Mesenteric fat pad (tissue), 1 donor: Measurements from ENCODE around the gene CTSC. TPM values are rescaled to one million over a fixed set of nuclear protein-coding genes. Genes with fewer than 3 reads are reported as not detected.

Experiments
- DNase-seq: peaks from one replicate; pipeline ENCODE4 v3.0.0-alpha.2; 2020; ENCODE audit warnings: low spot score
- total RNA-seq: library from RNA; stranded (reverse); fragmentation: NEBNext Ultra II Directional; extraction: Animal tissue kit (Norgen Biotek cat#: 25700); gene quantifications from one replicate; pipeline ENCODE4 v1.2.1, GENCODE V29; 2021
- donor health status: DM: yes; HTN: yes; CAD: no.

Gene CTSC
- total RNA-seq, 1 donor from 2014 or later: 265 TPM

DNA sequence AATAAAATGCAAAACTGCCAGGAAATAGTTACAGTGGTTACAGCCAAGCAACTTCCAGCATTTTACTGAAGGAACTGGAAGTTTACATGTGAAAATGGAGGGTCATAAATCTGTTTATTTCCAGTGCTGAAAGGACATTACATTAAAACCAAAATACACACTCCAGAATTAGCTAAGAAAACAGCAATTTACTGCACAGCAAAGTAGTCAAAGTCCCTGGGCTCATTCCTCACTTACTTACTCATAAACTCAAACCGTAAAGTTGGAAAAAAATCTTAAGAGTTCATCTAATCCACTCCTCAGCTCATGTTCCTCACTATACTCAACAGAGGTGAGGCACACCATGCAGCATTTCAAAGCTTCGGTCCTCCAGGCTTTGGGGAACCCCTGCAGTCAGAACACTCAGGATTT, 17.4 kb downstream of the CTSC start:
- no peak for DNase-seq

- no peak for DNase-seq
These were observed 19.5 kb downstream of the CTSC start for GRCh38 chr11:88318017-88318416.

- DNase-seq: no peak
These were observed 20.0 kb downstream of the CTSC start for GRCh38 chr11:88317536-88317935.

- no peak for DNase-seq
These were observed 21.5 kb downstream of the CTSC start for GRCh38 chr11:88315981-88316441.

- no peak for DNase-seq
These were observed 22.5 kb downstream of the CTSC start for GRCh38 chr11:88315015-88315414.

DNA sequence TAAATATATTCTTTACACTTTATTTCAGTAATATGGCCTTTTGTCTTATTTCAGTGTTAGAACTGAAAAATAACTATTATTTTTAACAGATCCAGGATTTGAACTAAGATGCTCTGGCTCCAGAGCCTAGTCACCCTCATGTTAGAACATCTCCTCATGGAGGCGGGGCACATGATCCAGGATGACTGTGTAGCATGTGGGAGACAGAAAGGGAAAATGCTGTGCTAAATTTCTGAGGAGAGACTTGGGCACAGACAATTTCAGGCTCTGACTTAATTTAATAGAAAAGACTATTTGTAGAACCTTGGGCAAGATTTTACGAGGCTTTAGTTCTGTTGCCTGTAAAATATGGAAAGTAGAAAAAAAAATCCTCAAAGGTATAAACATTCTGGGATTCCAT, 24.1 kb downstream of the CTSC start:
- DNase-seq: no peak

GRCh38 chr11:88312628-88313027, 24.9 kb downstream of the CTSC start:
- DNase-seq: no peak

GRCh38 chr11:88310246-88310645, 27.3 kb downstream of the CTSC start:
- no peak for DNase-seq

DNA sequence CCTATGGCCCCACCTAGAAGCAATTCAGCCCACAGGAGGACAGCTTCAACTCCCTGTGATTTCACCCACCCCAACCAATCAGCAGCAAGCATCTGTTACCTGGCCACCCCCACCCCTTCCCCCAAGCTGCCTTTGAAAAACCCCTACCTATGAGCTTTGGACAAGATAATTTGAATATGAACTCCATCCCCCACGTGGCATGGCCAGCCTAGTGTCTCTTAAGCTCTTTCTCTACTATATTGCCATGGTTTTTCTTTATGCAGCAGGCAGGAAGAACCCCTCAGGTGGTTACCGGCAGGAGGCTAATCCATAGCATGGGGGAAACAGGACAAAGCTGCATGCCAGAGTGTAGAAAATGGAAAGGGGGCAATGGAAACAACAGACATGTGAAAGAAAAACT, 29.0 kb downstream of the CTSC start:
- DNase-seq: no peak

- DNase-seq: no peak
These were observed 29.6 kb downstream of the CTSC start for GRCh38 chr11:88307749-88308425.

GRCh38 chr11:88306785-88307184, 30.8 kb downstream of the CTSC start:
- DNase-seq: no peak

DNA sequence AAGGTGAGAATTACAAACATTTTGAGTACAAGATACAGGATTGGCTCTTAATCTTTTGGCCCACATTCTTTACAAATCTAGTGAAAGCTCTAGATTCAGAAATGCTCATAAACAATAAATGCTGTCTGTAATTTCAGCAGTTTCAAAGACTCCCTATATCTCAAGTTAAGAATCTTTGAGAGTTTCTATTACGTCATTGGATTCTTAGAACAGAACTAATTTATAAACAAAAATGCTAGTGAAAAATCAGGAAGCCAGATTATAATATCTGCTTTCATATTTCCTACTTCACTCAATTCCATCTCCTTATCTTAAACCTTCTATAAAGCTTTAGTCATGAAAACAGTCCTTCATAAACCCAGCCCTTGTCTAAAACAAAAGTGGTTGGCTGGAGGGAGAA, 32.1 kb downstream of the CTSC start:
- DNase-seq: no peak

DNA sequence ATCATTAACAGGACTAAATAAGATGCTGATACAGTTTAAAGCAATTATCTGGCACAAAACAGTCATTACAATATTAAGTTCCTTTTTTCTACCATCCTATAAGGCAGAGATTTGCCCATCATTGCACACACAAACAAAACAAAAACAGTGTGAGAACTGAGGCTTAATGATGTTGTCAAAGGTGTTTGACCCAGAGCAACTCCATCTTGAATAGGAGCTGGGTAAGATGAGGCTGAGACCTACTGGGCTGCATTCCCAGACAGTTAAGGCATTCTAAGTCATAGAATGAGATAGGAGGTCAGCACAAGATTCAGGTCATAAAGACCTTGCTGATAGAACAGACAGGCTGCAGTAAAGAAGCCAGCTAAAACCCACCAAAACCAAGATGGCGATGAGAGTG, 33.2 kb downstream of the CTSC start:
- DNase-seq: no peak

GRCh38 chr11:88303037-88303436, 34.5 kb downstream of the CTSC start:
- no peak for DNase-seq

DNA sequence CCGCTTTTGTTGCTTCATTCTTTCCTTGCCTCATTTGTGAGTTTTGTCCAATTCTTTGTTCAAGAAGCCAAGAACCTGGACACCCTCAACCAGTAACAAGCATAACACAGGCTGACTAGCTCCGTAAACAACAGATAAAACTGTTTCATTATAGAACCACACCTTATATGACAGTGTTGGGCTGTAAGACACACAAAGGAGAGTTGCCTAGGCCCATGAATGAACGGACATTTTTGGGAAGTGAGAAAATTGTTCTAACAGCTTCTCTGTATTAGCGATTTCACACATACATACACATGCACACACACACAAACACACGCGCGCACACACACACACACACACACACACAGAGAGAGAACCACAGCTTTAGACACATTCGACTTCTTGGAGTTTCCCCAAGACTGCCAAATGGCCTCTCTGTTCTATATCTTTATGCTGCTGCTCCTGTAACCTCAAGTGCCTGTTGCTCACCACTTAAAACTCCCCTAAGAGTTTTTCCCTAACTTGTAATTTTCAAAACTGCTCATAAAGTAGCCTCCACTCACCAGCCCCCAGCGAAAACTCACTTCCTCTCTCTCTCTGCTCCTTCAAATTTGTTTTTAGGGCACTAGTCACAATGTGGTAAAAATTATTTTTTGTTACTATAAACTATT, 35.9 kb downstream of the CTSC start:
- no peak for DNase-seq

DNA sequence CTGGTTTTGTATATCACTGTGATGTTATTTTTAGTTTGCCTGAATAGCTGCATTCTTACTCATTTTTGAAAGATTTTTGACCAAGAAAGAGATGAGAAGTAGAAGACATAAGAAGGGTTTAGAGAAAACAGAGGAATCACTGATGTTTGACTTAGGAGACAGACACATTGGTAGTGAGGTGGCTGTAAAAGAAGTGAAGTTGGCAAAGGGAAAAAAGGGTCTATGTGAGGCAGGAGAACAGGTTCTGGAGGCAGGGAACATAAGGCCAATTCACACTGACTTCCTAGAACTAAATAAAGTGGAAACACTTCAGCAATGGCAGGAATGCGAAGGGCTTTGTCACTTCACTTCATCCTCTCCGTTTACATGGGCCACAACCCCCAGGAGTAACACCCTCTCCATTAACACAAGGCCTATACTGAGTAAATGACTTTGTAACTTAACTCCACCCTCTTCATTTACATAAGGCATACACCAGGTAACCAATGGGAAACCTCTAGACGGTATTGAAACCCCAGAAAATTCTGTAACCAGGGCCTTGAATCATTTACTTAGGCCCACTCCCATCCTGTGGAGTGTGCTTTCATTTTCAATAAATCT, 36.5 kb downstream of the CTSC start:
- DNase-seq: no peak

DNA sequence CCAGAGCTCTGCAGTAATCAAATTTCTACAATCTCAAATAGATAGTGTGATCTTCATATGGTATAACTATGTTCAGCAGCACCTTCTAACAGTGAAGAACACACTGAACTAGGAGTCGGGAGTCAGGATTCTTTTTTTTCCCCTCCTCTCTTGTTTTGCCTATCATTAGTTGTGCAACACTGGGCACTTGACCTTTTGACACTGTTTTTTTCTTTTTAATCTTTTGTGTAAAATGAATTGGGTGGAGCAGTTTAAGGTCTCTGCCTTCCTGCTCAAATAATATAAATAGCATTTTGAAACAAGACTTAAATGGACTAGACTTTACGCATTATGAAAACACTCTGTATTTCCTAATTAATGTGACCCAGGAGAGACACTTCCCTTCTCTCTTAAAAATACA, 39.7 kb downstream of the CTSC start:
- no peak for DNase-seq

DNA sequence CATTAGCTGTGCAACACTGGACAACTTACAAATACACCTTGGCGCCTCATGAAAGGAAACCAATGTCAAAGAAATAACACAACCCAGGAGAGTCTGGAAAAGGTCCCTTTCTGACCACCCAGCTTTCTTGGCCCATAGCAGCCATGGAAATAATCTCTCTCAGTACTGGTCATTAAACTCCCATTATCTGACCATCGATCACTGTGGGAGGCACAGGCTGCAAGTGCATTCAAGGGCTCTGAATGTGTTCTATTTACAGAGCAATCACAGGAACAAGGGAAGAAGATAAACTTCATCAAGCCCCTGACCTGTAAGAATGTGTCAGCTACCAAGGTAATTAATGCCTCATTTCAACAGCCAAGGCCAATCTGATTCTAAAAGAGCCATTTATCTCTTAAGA, 40.1 kb downstream of the CTSC start:
- DNase-seq: no peak

- no peak for DNase-seq
These were observed 42.5 kb downstream of the CTSC start for GRCh38 chr11:88295028-88295427.

DNA sequence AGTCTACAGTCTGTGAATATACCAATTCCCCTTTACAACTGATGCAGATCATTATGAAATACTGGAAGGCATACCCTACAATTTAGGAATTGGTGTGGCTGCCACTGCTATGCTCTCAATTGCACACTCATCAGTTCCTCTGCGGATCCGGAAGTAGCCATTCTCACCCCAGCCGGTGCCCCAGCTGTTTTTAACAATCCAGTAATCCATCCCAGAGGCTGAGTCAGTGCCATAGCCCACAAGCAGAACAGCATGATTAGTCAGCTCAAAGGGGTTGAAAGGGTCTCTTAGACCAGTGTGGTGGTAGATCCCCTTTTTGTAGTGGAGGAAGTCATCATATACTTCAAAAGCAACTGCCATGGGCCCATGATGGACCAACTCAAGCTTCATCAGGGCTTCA, 43.6 kb downstream of the CTSC start:
- no peak for DNase-seq

DNA sequence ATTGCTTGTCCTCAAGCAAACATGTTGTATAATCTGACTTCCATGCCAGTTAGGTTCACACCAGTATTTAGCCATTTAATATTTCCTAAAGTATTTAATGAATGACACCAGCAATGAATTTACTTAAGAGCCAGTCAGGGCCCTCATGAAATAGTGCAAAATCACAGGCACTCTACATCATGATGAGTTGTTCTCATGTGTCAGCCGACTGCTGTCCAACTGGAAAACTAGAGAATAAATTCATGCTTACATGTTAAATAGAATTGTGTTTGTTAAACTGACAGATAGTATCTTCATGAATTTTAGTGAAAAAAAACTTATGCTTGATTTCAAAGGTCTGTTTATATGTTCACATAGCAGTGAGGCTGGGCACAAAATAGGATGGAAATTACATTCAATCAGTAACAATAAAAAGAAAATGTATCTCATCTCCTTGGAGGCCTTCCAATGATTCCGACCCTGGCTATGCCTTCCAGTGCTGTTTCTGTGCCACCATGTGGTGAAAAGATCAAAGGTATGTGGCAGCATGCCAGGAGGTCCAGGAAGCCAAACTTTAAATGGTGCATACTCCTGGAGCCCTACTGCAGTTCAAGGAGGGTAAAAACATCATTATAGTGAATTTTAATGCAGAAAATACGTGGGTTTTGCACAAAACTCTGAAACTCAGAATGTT, 45.2 kb downstream of the CTSC start:
- no peak for DNase-seq

GRCh38 chr11:88288560-88288959, 49.0 kb downstream of the CTSC start:
- no peak for DNase-seq
